GM19238 (cell line): ENCODE data around the gene CHD5.
A peak's percentile ranks its signal among the peaks of the same experiment; 100 is the strongest.

Experiments
- DNase-seq: peaks from one replicate; pipeline ENCODE4 v3.0.0; 2011; ENCODE audit warnings: low spot score; ENCODE audit not compliant: insufficient read length

The CHD5 gene

GRCh38 chr1:6113745-6114144, 66.4 kb downstream of the CHD5 start:
- no peak for DNase-seq

GRCh38 chr1:6113116-6113515, 67.0 kb downstream of the CHD5 start:
- no peak for DNase-seq

GRCh38 chr1:6112690-6113005, 67.5 kb downstream of the CHD5 start:
- no peak for DNase-seq

GRCh38 chr1:6111991-6112689, 68.0 kb downstream of the CHD5 start:
- DNase-seq = no peak

- no peak for DNase-seq
Observed at GRCh38 chr1:6111571-6111970, 68.5 kb downstream of the CHD5 start.

GRCh38 chr1:6110326-6110725, 69.8 kb downstream of the CHD5 start:
- DNase-seq = no peak

GRCh38 chr1:6109688-6110087, 70.4 kb downstream of the CHD5 start:
- DNase-seq = no peak

- peak; percentile 56 for DNase-seq
Observed at GRCh38 chr1:6108937-6109614, 71.0 kb downstream of the CHD5 start.

- no peak for DNase-seq
Observed at GRCh38 chr1:6108476-6108875, 71.6 kb downstream of the CHD5 start.

GRCh38 chr1:6107409-6108356, 72.4 kb downstream of the CHD5 start:
- no peak for DNase-seq

- no peak for DNase-seq
Observed at GRCh38 chr1:6106977-6107376, 73.1 kb downstream of the CHD5 start.

- DNase-seq = no peak
Observed at GRCh38 chr1:6106321-6106731, 73.8 kb downstream of the CHD5 start.

- DNase-seq = no peak
Observed at GRCh38 chr1:6105763-6106162, 74.4 kb downstream of the CHD5 start.

GRCh38 chr1:6105218-6105679, 74.9 kb downstream of the CHD5 start:
- no peak for DNase-seq

GRCh38 chr1:6104631-6105030, 75.5 kb downstream of the CHD5 start:
- DNase-seq = no peak

GRCh38 chr1:6103854-6104530, 76.1 kb downstream of the CHD5 start:
- DNase-seq = no peak

- no peak for DNase-seq
Observed at GRCh38 chr1:6103111-6103853, 76.8 kb downstream of the CHD5 start.

- no peak for DNase-seq
Observed at GRCh38 chr1:6102532-6102845, 77.6 kb downstream of the CHD5 start.

GRCh38 chr1:6101826-6102531, 78.1 kb downstream of the CHD5 start:
- DNase-seq = no peak
